Measurements from ENCODE around the gene PRKCZ. TPM values are rescaled to one million over a fixed set of nuclear protein-coding genes. Genes with fewer than 3 reads are reported as not detected.

Gene PRKCZ
- total RNA-seq, 4 donors from 2014 or later, result 3.1 to 5.4 (median 4.7) TPM

DNA sequence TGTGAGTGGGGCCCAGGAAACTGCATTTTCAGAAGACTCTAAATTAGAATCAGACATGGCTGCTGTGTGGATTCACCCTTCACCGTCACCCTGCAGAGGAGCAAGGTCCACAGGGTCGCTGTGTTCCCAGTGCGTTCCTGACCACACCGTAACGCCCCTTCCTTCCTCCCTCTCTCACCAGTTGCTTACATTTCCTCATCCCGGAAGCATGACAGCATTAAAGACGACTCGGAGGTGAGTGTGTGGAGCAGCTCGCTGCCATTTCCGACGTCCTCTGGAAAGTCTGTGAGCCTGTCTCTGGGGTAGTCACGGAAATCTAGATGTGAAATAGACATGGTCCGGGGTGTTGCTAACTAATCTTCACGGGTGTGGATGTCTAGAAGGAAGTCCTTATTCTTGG is 98.5 kb downstream of the PRKCZ start:
- Histone ChIP-seq H3K36me3 (no peaks in the 10 kb centered on the region), H3K9me3 (no peaks in the 10 kb centered on the region), H3K4me3 (no peak overlapping the region), H3K27me3 (no peaks in the 10 kb centered on the region), H3K27ac (replicated peaks in 1 of 4) (no peak overlapping the region), H3K4me1 (no peaks in the 10 kb centered on the region)
- WGBS, result 76% methylated on average over 12 of the region's 14 CpGs
- DNase-seq (ENCODE audit: extremely low spot score), result no peak
- TF ChIP-seq POLR2AphosphoS5 (IDR thresholded peaks at IDR 0.05) (no peak), EP300 (IDR thresholded peaks at IDR 0.05) (no peak), POLR2A (IDR thresholded peaks at IDR 0.05; ENCODE audit: low read depth) (no peak)
- TF ChIP-seq, protein P1, sequence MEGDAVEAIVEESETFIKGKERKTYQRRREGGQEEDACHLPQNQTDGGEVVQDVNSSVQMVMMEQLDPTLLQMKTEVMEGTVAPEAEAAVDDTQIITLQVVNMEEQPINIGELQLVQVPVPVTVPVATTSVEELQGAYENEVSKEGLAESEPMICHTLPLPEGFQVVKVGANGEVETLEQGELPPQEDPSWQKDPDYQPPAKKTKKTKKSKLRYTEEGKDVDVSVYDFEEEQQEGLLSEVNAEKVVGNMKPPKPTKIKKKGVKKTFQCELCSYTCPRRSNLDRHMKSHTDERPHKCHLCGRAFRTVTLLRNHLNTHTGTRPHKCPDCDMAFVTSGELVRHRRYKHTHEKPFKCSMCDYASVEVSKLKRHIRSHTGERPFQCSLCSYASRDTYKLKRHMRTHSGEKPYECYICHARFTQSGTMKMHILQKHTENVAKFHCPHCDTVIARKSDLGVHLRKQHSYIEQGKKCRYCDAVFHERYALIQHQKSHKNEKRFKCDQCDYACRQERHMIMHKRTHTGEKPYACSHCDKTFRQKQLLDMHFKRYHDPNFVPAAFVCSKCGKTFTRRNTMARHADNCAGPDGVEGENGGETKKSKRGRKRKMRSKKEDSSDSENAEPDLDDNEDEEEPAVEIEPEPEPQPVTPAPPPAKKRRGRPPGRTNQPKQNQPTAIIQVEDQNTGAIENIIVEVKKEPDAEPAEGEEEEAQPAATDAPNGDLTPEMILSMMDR (IDR thresholded peaks at IDR 0.05), result no peak
- intact Hi-C loops (cut with DNase I), result no loop called here

DNA sequence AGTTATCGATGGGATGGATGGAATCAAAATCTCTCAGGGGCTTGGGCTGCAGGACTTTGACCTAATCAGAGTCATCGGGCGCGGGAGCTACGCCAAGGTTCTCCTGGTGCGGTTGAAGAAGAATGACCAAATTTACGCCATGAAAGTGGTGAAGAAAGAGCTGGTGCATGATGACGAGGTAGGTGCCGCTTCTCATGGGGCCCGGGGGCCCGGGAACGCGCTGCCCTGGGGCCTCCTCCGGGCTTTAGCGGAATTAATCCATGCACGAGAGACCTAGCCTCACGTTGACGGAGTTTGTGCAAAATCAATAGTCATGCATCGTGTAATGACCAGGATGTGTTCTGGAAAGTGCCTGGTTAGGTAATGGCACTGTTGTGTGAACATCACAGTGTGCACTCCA is 100.6 kb downstream of the PRKCZ start:
- no peaks in the 10 kb centered on the region for H3K27me3 ChIP-seq
- WGBS, result 77% methylated on average over 19 of the region's 19 CpGs
- no peaks in the 10 kb centered on the region for H3K36me3 ChIP-seq
- H3K27ac ChIP-seq (replicated peaks in 1 of 4), result no peak overlapping the region
- intact Hi-C loops (cut with DNase I), result no loop called here
- H3K4me1 ChIP-seq, result no peaks in the 10 kb centered on the region
- no peak overlapping the region for H3K4me3 ChIP-seq
- DNase-seq (ENCODE audit: extremely low spot score), result no peak
- TF ChIP-seq POLR2A (IDR thresholded peaks at IDR 0.05; ENCODE audit: low read depth), result no peak
- TF ChIP-seq POLR2AphosphoS5 (IDR thresholded peaks at IDR 0.05), result no peak
- TF ChIP-seq EP300 (IDR thresholded peaks at IDR 0.05), result no peak
- TF ChIP-seq, protein P1 (IDR thresholded peaks at IDR 0.05), result no peak
- no peaks in the 10 kb centered on the region for H3K9me3 ChIP-seq

DNA sequence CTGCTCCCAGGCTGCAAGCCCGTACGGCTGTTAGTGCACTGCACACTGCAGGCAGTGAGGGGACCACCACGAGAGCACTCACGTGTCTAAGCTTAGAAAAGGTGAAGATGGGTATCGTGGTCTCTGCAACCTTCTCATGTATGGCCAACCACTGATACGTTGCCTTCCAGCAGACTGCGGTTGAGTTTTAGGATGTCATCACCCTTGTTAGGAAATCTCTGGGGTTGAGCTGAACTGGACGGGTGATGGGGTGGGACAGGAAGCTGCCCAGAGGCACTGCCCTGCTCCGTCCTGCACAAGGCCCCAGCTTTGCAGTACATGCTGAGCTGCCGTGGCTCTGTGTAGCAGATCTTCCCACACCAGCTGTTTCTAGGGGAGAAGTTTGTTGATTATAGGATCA is 101.0 kb downstream of the PRKCZ start:
- DNase-seq (ENCODE audit: extremely low spot score), result no peak
- H3K4me1 ChIP-seq, result no peaks in the 10 kb centered on the region
- H3K4me3 ChIP-seq, result no peak overlapping the region
- intact Hi-C loops (cut with DNase I), result no loop called here
- no peaks in the 10 kb centered on the region for H3K27me3 ChIP-seq
- H3K27ac ChIP-seq (replicated peaks in 1 of 4), result no peak overlapping the region
- H3K36me3 ChIP-seq, result no peaks in the 10 kb centered on the region
- WGBS, result 56% methylated on average over 10 of the region's 10 CpGs
- no peaks in the 10 kb centered on the region for H3K9me3 ChIP-seq
- TF ChIP-seq, protein P1 (IDR thresholded peaks at IDR 0.05), result no peak
- TF ChIP-seq POLR2AphosphoS5 (IDR thresholded peaks at IDR 0.05) (no peak), POLR2A (IDR thresholded peaks at IDR 0.05; ENCODE audit: low read depth) (no peak)

DNA sequence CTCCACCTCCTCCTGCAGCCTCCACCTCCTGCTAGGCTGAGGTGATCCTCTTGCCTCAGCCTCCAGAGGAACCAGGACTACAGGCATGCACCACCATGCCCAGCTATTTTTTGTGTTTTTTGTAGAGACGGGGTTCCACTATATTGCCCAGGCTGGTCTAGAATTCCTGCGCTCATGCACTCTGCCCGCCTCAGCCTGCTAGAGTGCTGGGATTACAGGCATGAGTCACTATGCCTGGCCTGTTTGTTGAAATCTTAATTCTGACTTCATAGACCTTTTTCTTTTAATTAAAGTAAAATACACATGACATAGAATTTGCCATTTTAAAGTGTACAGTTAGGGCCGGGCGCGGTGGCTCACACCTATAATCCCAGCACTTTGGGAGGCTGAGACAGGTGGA is 101.7 kb downstream of the PRKCZ start:
- Histone ChIP-seq H3K27ac (replicated peaks in 1 of 4) (no peak overlapping the region), H3K4me1 (no peaks in the 10 kb centered on the region), H3K27me3 (no peaks in the 10 kb centered on the region), H3K36me3 (no peaks in the 10 kb centered on the region), H3K9me3 (no peaks in the 10 kb centered on the region), H3K4me3 (no peak overlapping the region)
- TF ChIP-seq POLR2AphosphoS5 (IDR thresholded peaks at IDR 0.05), result no peak
- no peak for TF ChIP-seq EP300 (IDR thresholded peaks at IDR 0.05)
- TF ChIP-seq, protein P1 (IDR thresholded peaks at IDR 0.05), result no peak
- TF ChIP-seq POLR2A (IDR thresholded peaks at IDR 0.05; ENCODE audit: low read depth), result no peak
- intact Hi-C loops (cut with DNase I), result no loop called here
- no peak for DNase-seq (ENCODE audit: extremely low spot score)
- 74% methylated on average over 6 of the region's 6 CpGs for WGBS

DNA sequence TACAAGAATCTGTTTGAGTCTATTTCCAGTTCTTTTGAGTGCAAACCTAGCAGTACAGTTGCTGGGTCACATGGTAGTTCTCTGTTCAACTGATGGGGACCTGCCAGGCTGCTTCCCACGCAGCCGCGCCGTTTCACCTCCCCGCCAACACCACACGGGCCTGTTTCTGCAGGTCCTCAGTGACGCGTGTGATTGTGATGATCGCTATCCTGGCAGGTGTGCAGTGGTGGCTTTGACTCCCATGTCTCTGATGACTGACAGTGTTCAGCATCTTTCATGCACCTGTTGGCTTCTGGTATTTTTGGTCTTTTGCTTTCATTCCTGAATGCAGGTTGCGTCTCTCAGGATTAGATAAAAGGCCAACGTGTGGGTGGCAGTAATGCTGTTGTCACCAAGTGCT is 102.7 kb downstream of the PRKCZ start:
- TF ChIP-seq, protein P1 (IDR thresholded peaks at IDR 0.05), result no peak
- TF ChIP-seq POLR2A (IDR thresholded peaks at IDR 0.05; ENCODE audit: low read depth), result no peak
- TF ChIP-seq EP300 (IDR thresholded peaks at IDR 0.05), result no peak
- no peak for TF ChIP-seq POLR2AphosphoS5 (IDR thresholded peaks at IDR 0.05)
- no peaks in the 10 kb centered on the region for H3K27me3 ChIP-seq

More for the DNA sequence above, 102.7 kb downstream of the PRKCZ start:
- 92% methylated on average over 11 of the region's 11 CpGs for WGBS
- intact Hi-C loops (cut with DNase I), result no loop called here
- no peak for DNase-seq (ENCODE audit: extremely low spot score)
- no peaks in the 10 kb centered on the region for H3K4me1 ChIP-seq
- no peaks in the 10 kb centered on the region for H3K36me3 ChIP-seq
- no peaks in the 10 kb centered on the region for H3K9me3 ChIP-seq
- H3K27ac ChIP-seq (replicated peaks in 1 of 4), result no peak overlapping the region
- H3K4me3 ChIP-seq, result no peak overlapping the region

Data from esophagus muscularis mucosa (tissue), 4 donors.